Suppressor macrophage (primary cell): Measurements from ENCODE around the gene AK1.
A peak's percentile ranks its signal among the peaks of the same experiment; 100 is the strongest.

ENCODE experiments used
- DNase-seq, 4 experiments: peaks; one replicate each; pipeline ENCODE4 v3.0.0-alpha.2; 2020 to 2022

The AK1 gene

GRCh38 chr9:127867356-127868277, 9.9 kb downstream of the AK1 start:
- DNase-seq = no peak

GRCh38 chr9:127866535-127866934, 10.9 kb downstream of the AK1 start:
- DNase-seq = no peak

- DNase-seq = no peak
Measured at GRCh38 chr9:127865645-127866464, 11.6 kb downstream of the AK1 start.

GRCh38 chr9:127863191-127863621, 14.3 kb downstream of the AK1 start:
- DNase-seq = peak; percentile 74 to 86 (median 80)

GRCh38 chr9:127862075-127863011, 15.1 kb downstream of the AK1 start:
- peak; percentile 91 to 96 (median 95) for DNase-seq

- DNase-seq = no peak
Measured at GRCh38 chr9:127860779-127861178, 16.7 kb downstream of the AK1 start.

GRCh38 chr9:127860260-127860659, 17.2 kb downstream of the AK1 start:
- DNase-seq = no peak

GRCh38 chr9:127858041-127858512, 19.4 kb downstream of the AK1 start:
- no peak for DNase-seq

- DNase-seq = no peak
Measured at GRCh38 chr9:127857278-127857677, 20.2 kb downstream of the AK1 start.

- no peak for DNase-seq
Measured at GRCh38 chr9:127856729-127857116, 20.8 kb downstream of the AK1 start.

- no peak for DNase-seq
Measured at GRCh38 chr9:127856094-127856728, 21.3 kb downstream of the AK1 start.

- no peak for DNase-seq
Measured at GRCh38 chr9:127855522-127855921, 22.0 kb downstream of the AK1 start.

GRCh38 chr9:127854960-127855359, 22.5 kb downstream of the AK1 start:
- peak in 1 of 4 experiments; percentile 34 for DNase-seq

GRCh38 chr9:127854184-127854806, 23.2 kb downstream of the AK1 start, which contains the start of gene ENG:
ENG (minus strand) TSS chr9:127854658; CDS start chr9:127854355, 303 bp downstream.
- peak; percentile 67 to 88 (median 79) for DNase-seq

- DNase-seq = peak; percentile 61 to 81 (median 76)
Measured at GRCh38 chr9:127853312-127854183, 23.9 kb downstream of the AK1 start.

- DNase-seq = no peak
Measured at GRCh38 chr9:127852829-127853228, 24.6 kb downstream of the AK1 start.

- no peak for DNase-seq
Measured at GRCh38 chr9:127850286-127850830, 27.1 kb downstream of the AK1 start.

GRCh38 chr9:127848756-127849504, 28.5 kb downstream of the AK1 start:
- DNase-seq = peak in 1 of 4 experiments; percentile 23
